Measurements from ENCODE around the gene DEFB132. TPM values are rescaled to one million over a fixed set of nuclear protein-coding genes. Genes with fewer than 3 reads are reported as not detected.

The DEFB132 gene
- total and polyA plus RNA-seq, 8 donors: not detected

- DNase-seq (peak; percentile 91 to 98 (median 95)), ATAC-seq (peak; percentile 87)
- Histone ChIP-seq H3K4me1 (peaks cover 28 to 54% of the 10 kb centered on the region in 2 donors), H3K36me3 (no peaks in the 10 kb centered on the region), H3K27ac (peak within 1 kb of the TSS; percentile 98 to 100), H3K4me3 (peak within 1 kb of the TSS; percentile 88 to 91), H3K27me3 (no peaks in the 10 kb centered on the region), H3K9me3 (no peaks in the 10 kb centered on the region)
- TF ChIP-seq CTCF (IDR thresholded peaks at IDR 0.05): no peak
- intact Hi-C loops (cut with DNase I): no loop called here
Observed at GRCh38 chr20:297098-297924, 39.8 kb downstream of the DEFB132 start, which contains the start of gene ZCCHC3. Gene ZCCHC3 (plus strand): TSS chr20:297570. CDS start chr20:297587, 17 bp downstream.

GRCh38 chr20:297925-298775, 40.6 kb downstream of the DEFB132 start:
- DNase-seq: peak; percentile 49 to 90 (median 70)

GRCh38 chr20:298776-299391, 41.4 kb downstream of the DEFB132 start:
- Histone ChIP-seq H3K4me1 (peaks cover 28 to 51% of the 10 kb centered on the region in 2 donors), H3K4me3 (peak overlapping the region; percentile 88 to 91), H3K36me3 (no peaks in the 10 kb centered on the region), H3K27me3 (no peaks in the 10 kb centered on the region), H3K9me3 (no peaks in the 10 kb centered on the region), H3K27ac (peak overlapping the region; percentile 98 to 100)
- no peak for DNase-seq
- intact Hi-C loops (cut with DNase I): no loop called here
- TF ChIP-seq CTCF (IDR thresholded peaks at IDR 0.05): no peak
- no peak for ATAC-seq

More at GRCh38 chr20:297925-298775, 40.6 kb downstream of the DEFB132 start:
- H3K27ac ChIP-seq: peak overlapping the region; percentile 98 to 100
- peak; percentile 71 for ATAC-seq
- no peaks in the 10 kb centered on the region for H3K36me3 ChIP-seq
- H3K9me3 ChIP-seq: no peaks in the 10 kb centered on the region
- no peak for TF ChIP-seq CTCF (IDR thresholded peaks at IDR 0.05)
- intact Hi-C loops (cut with DNase I): no loop called here
- no peaks in the 10 kb centered on the region for H3K27me3 ChIP-seq
- H3K4me1 ChIP-seq: peaks cover 28 to 51% of the 10 kb centered on the region in 2 donors
- peak overlapping the region; percentile 88 to 91 for H3K4me3 ChIP-seq

GRCh38 chr20:300345-300990, 42.9 kb downstream of the DEFB132 start:
- Histone ChIP-seq H3K9me3 (no peaks in the 10 kb centered on the region), H3K36me3 (no peaks in the 10 kb centered on the region), H3K4me1 (peaks cover 28 to 51% of the 10 kb centered on the region in 2 donors), H3K27me3 (no peaks in the 10 kb centered on the region), H3K27ac (peak overlapping the region; percentile 39 to 45), H3K4me3 (peak overlapping the region; percentile 88 to 91)
- intact Hi-C loops (cut with DNase I): no loop called here
- TF ChIP-seq CTCF (IDR thresholded peaks at IDR 0.05): no peak
- DNase-seq (peak in 2 of 4 donors; percentile 50 to 54), ATAC-seq (no peak)
